Left hindlimb (tissue), 1 donor: Measurements from ENCODE around the gene PDS5A.
"Not testable (repeated sequence)": the region's sequence is repeated elsewhere in the genome, so short reads cannot be mapped to it uniquely, and the experiment has no call there.

Source experiments
- DNase-seq: peaks from one replicate; pipeline ENCODE4 v3.0.0-alpha.2; 2018

PDS5A gene

GRCh38 chr4:39950861-39951481 lies 26.7 kb downstream of the PDS5A start:
- DNase-seq = no peak

- no peak for DNase-seq
These were observed 29.7 kb downstream of the PDS5A start for GRCh38 chr4:39947963-39948362.

- DNase-seq = no peak
These were observed 30.3 kb downstream of the PDS5A start for GRCh38 chr4:39947417-39947816.

- not testable (repeated sequence) for DNase-seq
These were observed 33.5 kb downstream of the PDS5A start for GRCh38 chr4:39944245-39944644.

GRCh38 chr4:39942507-39942906 lies 35.2 kb downstream of the PDS5A start:
- no peak for DNase-seq

GRCh38 chr4:39941682-39942217 lies 36.0 kb downstream of the PDS5A start:
- DNase-seq = no peak

GRCh38 chr4:39937683-39938268 lies 39.9 kb downstream of the PDS5A start:
- no peak for DNase-seq

- no peak for DNase-seq
These were observed 40.9 kb downstream of the PDS5A start for GRCh38 chr4:39936565-39937418.

- no peak for DNase-seq
These were observed 43.8 kb downstream of the PDS5A start for GRCh38 chr4:39933671-39934590.

GRCh38 chr4:39932776-39933402 lies 44.8 kb downstream of the PDS5A start:
- DNase-seq = no peak

GRCh38 chr4:39931441-39931901 lies 46.2 kb downstream of the PDS5A start:
- no peak for DNase-seq

GRCh38 chr4:39928538-39928937 lies 49.2 kb downstream of the PDS5A start:
- no peak for DNase-seq

GRCh38 chr4:39924014-39924413 lies 53.7 kb downstream of the PDS5A start:
- no peak for DNase-seq

- no peak for DNase-seq
These were observed 55.3 kb downstream of the PDS5A start for GRCh38 chr4:39922399-39922798.

- DNase-seq = no peak
These were observed 64.2 kb downstream of the PDS5A start for GRCh38 chr4:39913471-39913870.

GRCh38 chr4:39910064-39910463 lies 67.6 kb downstream of the PDS5A start:
- no peak for DNase-seq

GRCh38 chr4:39908284-39908683 lies 69.4 kb downstream of the PDS5A start:
- DNase-seq = no peak

GRCh38 chr4:39905656-39906055 lies 72.1 kb downstream of the PDS5A start:
- DNase-seq = no peak

- DNase-seq = not testable (repeated sequence)
These were observed 72.7 kb downstream of the PDS5A start for GRCh38 chr4:39905019-39905418.

GRCh38 chr4:39900966-39901365 lies 76.7 kb downstream of the PDS5A start:
- no peak for DNase-seq

GRCh38 chr4:39899291-39899690 lies 78.4 kb downstream of the PDS5A start:
- DNase-seq = no peak

- no peak for DNase-seq
These were observed 79.7 kb downstream of the PDS5A start for GRCh38 chr4:39898015-39898414.
